PC-9 (cell line): ENCODE data around the gene GBGT1. TPM values are rescaled to one million over a fixed set of nuclear protein-coding genes. Genes with fewer than 3 reads are reported as not detected.
"Not testable (repeated sequence)": the region's sequence is repeated elsewhere in the genome, so short reads cannot be mapped to it uniquely, and the experiment has no call there.

Source experiments
- BruUV-seq: library from RNA; stranded (reverse); fragments of 400-500 nt; replicated peaks from 2 replicates; lab custom pipeline; 2021; lab: Mats Ljungman, UMichigan
- CTCF ChIA-PET: fragments of 300-600 bp; sonication (Branson Sonifier 250); formaldehyde crosslinking; loops from one replicate; lab custom pipeline; 2022; ENCODE audit warnings: antibody characterized with exemption; lab: Charles Lee
- POLR2A ChIA-PET: fragments of 300-600 bp; sonication (Branson Sonifier 250); formaldehyde crosslinking; loops from one replicate; lab custom pipeline; 2022; ENCODE audit warnings: antibody characterized with exemption; ENCODE audit not compliant: unreplicated experiment; lab: Charles Lee
- DNase-seq, 2 experiments: peaks; one replicate each; pipeline versions ENCODE4 v3.0.0 to v3.0.0-alpha.2; 2015 to 2022; ENCODE audit warnings: mixed read lengths in 1 of 2
- H2AFZ ChIP-seq: fragments of 200-600 bp; sonication (generic); 2 replicates; pipeline ENCODE4 v1.8.1; 2017; ENCODE audit warnings: antibody characterized with exemption
- H3F3A ChIP-seq: fragments of 200-600 bp; sonication (generic); 2 replicates; pipeline ENCODE4 v1.8.1; 2017; ENCODE audit warnings: antibody characterized with exemption, mild to moderate bottlenecking, low read depth; ENCODE audit not compliant: insufficient read depth
- H3K27ac ChIP-seq: fragments of 200-600 bp; sonication (generic); 2 replicates; pipeline ENCODE4 v1.6.1; 2016; ENCODE audit warnings: mixed run types
- H3K27me3 ChIP-seq: fragments of 200-600 bp; sonication (generic); 2 replicates; pipeline ENCODE4 v1.6.1; 2016; ENCODE audit warnings: low read depth, mixed run types; ENCODE audit not compliant: insufficient read depth
- H3K36me3 ChIP-seq: fragments of 200-600 bp; sonication (generic); 2 replicates; pipeline ENCODE4 v1.6.1; 2016; ENCODE audit warnings: low read depth, mixed run types
- H3K4me1 ChIP-seq: fragments of 200-600 bp; sonication (generic); replicated peaks from 2 replicates; pipeline ENCODE4 v1.6.1; 2016; ENCODE audit warnings: mixed run types; ENCODE audit not compliant: insufficient read depth
- H3K4me2 ChIP-seq: fragments of 200-600 bp; sonication (generic); 2 replicates; pipeline ENCODE4 v1.6.1; 2017; ENCODE audit warnings: mixed run types
- H3K4me3 ChIP-seq: fragments of 200-600 bp; sonication (generic); 2 replicates; pipeline ENCODE4 v1.6.1; 2016; ENCODE audit warnings: mixed run types
- H3K79me2 ChIP-seq: fragments of 200-600 bp; sonication (generic); 2 replicates; pipeline ENCODE4 v1.6.1; 2017; ENCODE audit warnings: low read depth, mixed run types
- H3K9me2 ChIP-seq: fragments of 200-600 bp; sonication (generic); 2 replicates; pipeline ENCODE4 v1.8.1; 2017; ENCODE audit warnings: mild to moderate bottlenecking; ENCODE audit not compliant: insufficient read depth
- H3K9me3 ChIP-seq: fragments of 200-600 bp; sonication (generic); 2 replicates; pipeline ENCODE4 v1.8.1; 2016; ENCODE audit warnings: low read depth; ENCODE audit not compliant: insufficient read depth
- H4K20me1 ChIP-seq: fragments of 200-600 bp; sonication (generic); 2 replicates; pipeline ENCODE4 v1.8.1; 2017; ENCODE audit not compliant: insufficient read depth
- EZH2 ChIP-seq: fragments of 200-600 bp; sonication (generic); IDR thresholded peaks from 2 replicates; pipeline ENCODE4 v1.8.0; 2017; ENCODE audit warnings: antibody characterized with exemption, low read depth
- intact Hi-C: fragments of 100-400 bp; cut with micrococcal nuclease; formaldehyde crosslinking; loops from one replicate; pipeline ENCODE4 v1.10.0; 2022; ENCODE audit not compliant: unreplicated experiment
- total RNA-seq: library from RNA; stranded (reverse); gene quantifications from 2 replicates; pipeline ENCODE4 v1.2.3, GENCODE V29; 2021
- TF ChIP-seq, protein P1 (sequence below): fragments of 200-600 bp; sonication (generic); conservative IDR thresholded peaks from 2 replicates; pipeline ENCODE4 v1.6.1; 2017; ENCODE audit warnings: mixed run types, antibody characterized with exemption, mild to moderate bottlenecking, moderate library complexity

The GBGT1 gene
- total RNA-seq, 1 experiment from 2014 or later: 1.2 TPM

- H3K9me3 ChIP-seq, BruUV-seq, H2AFZ ChIP-seq, DNase-seq, H3K36me3 ChIP-seq, H3F3A ChIP-seq, H3K4me1 ChIP-seq, H3K27ac ChIP-seq, POLR2A ChIA-PET, H3K79me2 ChIP-seq, H4K20me1 ChIP-seq, H3K4me2 ChIP-seq, H3K9me2 ChIP-seq, intact Hi-C loops, H3K4me3 ChIP-seq: not testable (repeated sequence)
- CTCF ChIA-PET: interaction anchor here (2.0 kb wide), 1 partner anchor 23 kb away, joined by 10 read pairs; no protein-coding TSS in a partner anchor
- H3K27me3 ChIP-seq: peaks cover 31% of the 10 kb centered on the region
Observed at GRCh38 chr9:133208171-133208879, 44.6 kb upstream of the GBGT1 start.

GRCh38 chr9:133207540-133208170, 43.9 kb upstream of the GBGT1 start:
- Histone ChIP-seq H3K4me1 (no peaks in the 10 kb centered on the region), H2AFZ (no peak overlapping the region), H3K27ac (no peak overlapping the region), H3K27me3 (peaks cover 36% of the 10 kb centered on the region), H3K79me2 (no peaks in the 10 kb centered on the region), H3K9me3 (no peaks in the 10 kb centered on the region), H3K4me2 (no peak overlapping the region), H3K36me3 (no peaks in the 10 kb centered on the region), H4K20me1 (no peaks in the 10 kb centered on the region), H3F3A (no peaks in the 10 kb centered on the region), H3K4me3 (no peak overlapping the region), H3K9me2 (no peaks in the 10 kb centered on the region)
- TF ChIP-seq, protein P1, sequence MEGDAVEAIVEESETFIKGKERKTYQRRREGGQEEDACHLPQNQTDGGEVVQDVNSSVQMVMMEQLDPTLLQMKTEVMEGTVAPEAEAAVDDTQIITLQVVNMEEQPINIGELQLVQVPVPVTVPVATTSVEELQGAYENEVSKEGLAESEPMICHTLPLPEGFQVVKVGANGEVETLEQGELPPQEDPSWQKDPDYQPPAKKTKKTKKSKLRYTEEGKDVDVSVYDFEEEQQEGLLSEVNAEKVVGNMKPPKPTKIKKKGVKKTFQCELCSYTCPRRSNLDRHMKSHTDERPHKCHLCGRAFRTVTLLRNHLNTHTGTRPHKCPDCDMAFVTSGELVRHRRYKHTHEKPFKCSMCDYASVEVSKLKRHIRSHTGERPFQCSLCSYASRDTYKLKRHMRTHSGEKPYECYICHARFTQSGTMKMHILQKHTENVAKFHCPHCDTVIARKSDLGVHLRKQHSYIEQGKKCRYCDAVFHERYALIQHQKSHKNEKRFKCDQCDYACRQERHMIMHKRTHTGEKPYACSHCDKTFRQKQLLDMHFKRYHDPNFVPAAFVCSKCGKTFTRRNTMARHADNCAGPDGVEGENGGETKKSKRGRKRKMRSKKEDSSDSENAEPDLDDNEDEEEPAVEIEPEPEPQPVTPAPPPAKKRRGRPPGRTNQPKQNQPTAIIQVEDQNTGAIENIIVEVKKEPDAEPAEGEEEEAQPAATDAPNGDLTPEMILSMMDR: no peak
- no peak for TF ChIP-seq EZH2
- ChIA-PET CTCF (interaction anchor here (0.6 to 2.0 kb wide), 2 partner anchors 22 to 35 kb away, joined by 5 to 10 read pairs; no protein-coding TSS in a partner anchor), POLR2A (no interaction called here)
- DNase-seq: no peak
- intact Hi-C loops: no loop called here
- BruUV-seq: no TSS peak

DNA sequence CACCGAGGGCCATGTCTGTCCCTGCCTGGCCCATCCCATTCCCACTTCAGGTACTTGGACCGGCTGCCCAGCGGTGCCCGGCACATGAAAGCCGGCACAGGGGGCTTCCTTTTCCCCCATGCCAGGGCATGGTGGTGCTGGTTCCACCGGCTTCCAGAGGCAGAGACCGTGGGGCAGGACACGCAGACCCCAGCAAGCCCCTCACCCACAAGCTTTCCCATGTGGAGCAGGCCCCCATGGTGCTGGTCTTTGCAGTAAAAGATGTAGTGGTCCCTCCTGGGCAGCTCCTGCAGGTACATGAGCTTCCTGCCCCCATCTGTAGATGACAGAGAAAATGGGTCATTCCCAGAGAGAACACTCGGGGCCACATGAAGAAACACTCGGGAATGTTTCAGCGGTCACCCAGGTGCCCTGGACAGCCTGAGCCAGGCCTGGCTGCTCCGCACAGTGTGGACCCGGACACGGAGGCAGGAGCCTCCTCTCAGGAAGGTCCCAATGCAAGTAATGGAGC, 43.4 kb upstream of the GBGT1 start:
- Histone ChIP-seq H3K27ac (no peak overlapping the region), H3K4me2 (no peak overlapping the region), H3F3A (no peaks in the 10 kb centered on the region), H3K4me3 (no peak overlapping the region), H3K36me3 (no peaks in the 10 kb centered on the region), H4K20me1 (no peaks in the 10 kb centered on the region), H3K79me2 (no peaks in the 10 kb centered on the region), H3K27me3 (peaks cover 37% of the 10 kb centered on the region), H3K4me1 (no peaks in the 10 kb centered on the region), H2AFZ (no peak overlapping the region), H3K9me2 (no peaks in the 10 kb centered on the region), H3K9me3 (no peaks in the 10 kb centered on the region)
- ChIA-PET CTCF (interaction anchor here (0.6 to 2.0 kb wide), 2 partner anchors 21 to 36 kb away, joined by 5 to 10 read pairs; no protein-coding TSS in a partner anchor), POLR2A (no interaction called here)
- no peak for DNase-seq
- intact Hi-C loops: no loop called here
- no TSS peak for BruUV-seq
- no peak for TF ChIP-seq EZH2
- TF ChIP-seq, protein P1: no peak
